Gastroesophageal sphincter (tissue), 3 donors: ENCODE results near the gene NOTUM.

ENCODE experiments used
- EP300 ChIP-seq: sonication (generic); formaldehyde crosslinking; IDR thresholded peaks from one replicate; pipeline ENCODE4 v1.6.1; 2017; ENCODE audit warnings: antibody characterized with exemption, mild to moderate bottlenecking
- POLR2A ChIP-seq, 2 donors: fragments of 450-650 bp; IDR thresholded peaks; one replicate each; pipeline ENCODE4 v1.6.1; 2017; ENCODE audit warnings: antibody characterized with exemption in 2 of 2, mild to moderate bottlenecking in 2 of 2, moderate library complexity in 1 of 2
- POLR2AphosphoS5 ChIP-seq: sonication (generic); formaldehyde crosslinking; IDR thresholded peaks from one replicate; pipeline ENCODE4 v1.6.1; 2017; ENCODE audit warnings: antibody characterized with exemption
- TF ChIP-seq, protein P1 (sequence below), 4 experiments: fragments of 200-600 bp in 2 of 4; fragments of 450-650 bp in 2 of 4; sonication (generic) in 1 of 4; IDR thresholded peaks; one replicate each; pipeline ENCODE4 v1.5.1; 2017 to 2019; ENCODE audit warnings: antibody characterized with exemption in 4 of 4, mild to moderate bottlenecking in 2 of 4, moderate library complexity in 2 of 4

DNA sequence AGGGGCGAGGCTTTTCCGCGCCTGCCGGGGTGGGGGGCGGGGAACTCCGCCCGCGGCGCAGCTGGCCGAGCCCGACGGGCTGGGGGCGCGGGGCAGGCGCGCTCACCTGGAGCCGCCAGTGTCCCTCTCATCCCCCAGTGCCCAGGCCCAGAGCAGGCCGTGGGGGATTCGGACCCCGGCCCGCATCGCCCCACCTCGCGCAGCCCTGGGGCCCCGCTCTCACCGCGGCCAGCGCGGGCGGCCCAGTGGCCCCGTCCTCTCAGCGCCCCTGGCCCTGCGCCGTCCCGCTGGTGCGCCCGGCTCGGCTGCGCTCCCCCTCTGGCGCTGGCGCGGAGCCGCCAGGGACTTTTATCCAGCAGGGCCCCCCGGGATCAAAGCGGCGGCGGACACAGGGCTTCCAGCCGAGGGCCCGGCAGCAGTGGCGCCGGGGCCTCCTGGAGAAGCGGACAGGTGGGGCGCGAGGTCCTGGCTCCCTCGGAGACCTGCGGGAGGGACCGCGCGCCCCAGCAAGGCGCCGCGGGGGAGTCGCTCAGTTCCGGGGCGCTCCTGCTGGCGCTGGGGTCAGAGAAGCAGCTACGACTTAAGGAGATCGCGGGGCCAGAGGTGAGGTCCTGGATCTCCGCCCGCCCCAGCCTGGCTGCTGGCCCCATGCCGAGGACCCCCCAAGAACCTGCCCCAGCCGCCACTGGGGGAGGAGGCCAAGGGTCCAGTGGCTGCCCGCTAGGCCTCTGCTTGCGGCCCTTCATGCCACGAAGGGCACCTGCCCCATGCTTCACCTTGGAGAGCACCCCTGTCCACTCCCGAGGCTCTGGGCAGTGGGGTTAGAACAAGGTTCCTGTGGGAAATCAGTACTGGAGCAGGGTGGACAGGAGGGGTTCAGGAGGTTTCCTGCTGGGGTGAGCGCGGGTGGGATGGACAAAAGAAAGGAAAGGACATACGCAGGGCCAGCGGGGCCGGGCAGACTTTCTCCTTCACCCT is 823 bp upstream of the NOTUM start:
- TF ChIP-seq POLR2A (IDR thresholded peaks at IDR 0.05) (no peak), EP300 (no peak), POLR2AphosphoS5 (no peak)
- TF ChIP-seq, protein P1, sequence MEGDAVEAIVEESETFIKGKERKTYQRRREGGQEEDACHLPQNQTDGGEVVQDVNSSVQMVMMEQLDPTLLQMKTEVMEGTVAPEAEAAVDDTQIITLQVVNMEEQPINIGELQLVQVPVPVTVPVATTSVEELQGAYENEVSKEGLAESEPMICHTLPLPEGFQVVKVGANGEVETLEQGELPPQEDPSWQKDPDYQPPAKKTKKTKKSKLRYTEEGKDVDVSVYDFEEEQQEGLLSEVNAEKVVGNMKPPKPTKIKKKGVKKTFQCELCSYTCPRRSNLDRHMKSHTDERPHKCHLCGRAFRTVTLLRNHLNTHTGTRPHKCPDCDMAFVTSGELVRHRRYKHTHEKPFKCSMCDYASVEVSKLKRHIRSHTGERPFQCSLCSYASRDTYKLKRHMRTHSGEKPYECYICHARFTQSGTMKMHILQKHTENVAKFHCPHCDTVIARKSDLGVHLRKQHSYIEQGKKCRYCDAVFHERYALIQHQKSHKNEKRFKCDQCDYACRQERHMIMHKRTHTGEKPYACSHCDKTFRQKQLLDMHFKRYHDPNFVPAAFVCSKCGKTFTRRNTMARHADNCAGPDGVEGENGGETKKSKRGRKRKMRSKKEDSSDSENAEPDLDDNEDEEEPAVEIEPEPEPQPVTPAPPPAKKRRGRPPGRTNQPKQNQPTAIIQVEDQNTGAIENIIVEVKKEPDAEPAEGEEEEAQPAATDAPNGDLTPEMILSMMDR (IDR thresholded peaks at IDR 0.05) = no peak
